Thyroid gland (tissue), 4 donors: ENCODE results near the gene TP63.

Source experiments
- CTCF ChIP-seq, 6 experiments: fragments of 200-600 bp in 3 of 6; fragments of 450-650 bp in 3 of 6; sonication (generic) in 3 of 6; IDR thresholded peaks; one replicate each; pipeline ENCODE4 v1.5.1; 2016 to 2019; ENCODE audit warnings: antibody characterized with exemption in 6 of 6, mild to moderate bottlenecking in 2 of 6, inconsistent platforms in 1 of 6, moderate library complexity in 1 of 6
- POLR2A ChIP-seq, 2 donors: fragments of 450-650 bp; IDR thresholded peaks; one replicate each; pipeline ENCODE4 v1.6.1; 2017; ENCODE audit warnings: antibody characterized with exemption in 2 of 2, mild to moderate bottlenecking in 2 of 2, moderate library complexity in 1 of 2

- TF ChIP-seq CTCF (IDR thresholded peaks at IDR 0.05) (no peak), POLR2A (IDR thresholded peaks at IDR 0.05) (no peak)
Measured at GRCh38 chr3:189646853-189647542, 15.8 kb downstream of the TP63 start.
